Measurements from ENCODE around the gene SEC16B. TPM values are rescaled to one million over a fixed set of nuclear protein-coding genes. Genes with fewer than 3 reads are reported as not detected.
"Not testable (repeated sequence)": the region's sequence is repeated elsewhere in the genome, so short reads cannot be mapped to it uniquely, and the experiment has no call there.

The SEC16B gene
- total RNA-seq, 1 donor from 2014 or later: 0.64 TPM

DNA sequence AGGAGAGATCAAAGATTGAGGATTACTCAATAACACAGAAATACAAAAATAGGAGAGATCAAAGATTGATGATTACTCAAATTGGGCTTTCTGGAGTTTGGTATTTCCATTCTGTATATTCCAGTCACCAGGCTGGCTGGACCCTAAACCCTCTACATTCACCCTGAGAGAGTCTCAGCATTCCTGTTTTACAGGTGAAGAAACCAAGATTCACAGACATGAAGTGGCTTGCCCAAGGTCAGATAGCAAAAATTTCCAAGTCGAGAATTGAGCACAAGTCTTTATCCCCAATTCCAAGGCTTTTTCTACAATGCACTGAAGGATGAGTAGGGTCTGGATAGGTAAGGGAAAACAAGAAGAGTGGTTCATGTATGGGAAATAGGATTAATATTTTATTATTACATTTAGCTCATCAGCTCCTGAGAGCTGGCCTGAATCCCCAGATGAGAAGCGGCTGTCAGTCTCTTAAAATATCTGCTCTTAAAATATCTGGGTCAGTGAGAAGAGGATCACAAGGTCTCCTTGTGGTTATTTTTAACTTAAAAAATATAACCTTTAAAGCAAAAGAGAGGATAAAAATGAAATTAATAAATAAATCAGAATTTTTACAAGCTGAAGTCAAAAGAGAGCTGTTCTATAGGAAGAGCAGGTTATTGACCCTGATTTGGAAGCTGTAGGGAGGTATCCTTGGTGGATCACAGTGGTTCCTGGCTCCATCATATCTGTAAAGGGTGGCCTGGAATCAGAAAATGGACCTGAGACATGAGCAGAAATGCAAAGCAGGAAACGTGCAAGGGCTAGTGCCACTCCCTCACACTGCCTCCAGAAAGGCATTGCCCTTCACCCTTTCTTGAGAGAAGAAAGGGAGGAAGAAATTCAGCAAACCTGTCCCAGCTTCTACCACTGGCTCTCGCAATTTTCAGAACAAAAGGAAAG lies 29.1 kb upstream of the SEC16B start:
- peaks cover 30% of the 10 kb centered on the region for H3K27me3 Mint-ChIP-seq (ENCODE audit: unreplicated experiment)
- H3K27ac Mint-ChIP-seq (ENCODE audit: unreplicated experiment): no peak overlapping the region
- no peak for DNase-seq (ENCODE audit: extremely low spot score, unreplicated experiment)
- no peaks in the 10 kb centered on the region for H3K9me3 Mint-ChIP-seq (ENCODE audit: unreplicated experiment)
- TF ChIP-seq, protein P1, sequence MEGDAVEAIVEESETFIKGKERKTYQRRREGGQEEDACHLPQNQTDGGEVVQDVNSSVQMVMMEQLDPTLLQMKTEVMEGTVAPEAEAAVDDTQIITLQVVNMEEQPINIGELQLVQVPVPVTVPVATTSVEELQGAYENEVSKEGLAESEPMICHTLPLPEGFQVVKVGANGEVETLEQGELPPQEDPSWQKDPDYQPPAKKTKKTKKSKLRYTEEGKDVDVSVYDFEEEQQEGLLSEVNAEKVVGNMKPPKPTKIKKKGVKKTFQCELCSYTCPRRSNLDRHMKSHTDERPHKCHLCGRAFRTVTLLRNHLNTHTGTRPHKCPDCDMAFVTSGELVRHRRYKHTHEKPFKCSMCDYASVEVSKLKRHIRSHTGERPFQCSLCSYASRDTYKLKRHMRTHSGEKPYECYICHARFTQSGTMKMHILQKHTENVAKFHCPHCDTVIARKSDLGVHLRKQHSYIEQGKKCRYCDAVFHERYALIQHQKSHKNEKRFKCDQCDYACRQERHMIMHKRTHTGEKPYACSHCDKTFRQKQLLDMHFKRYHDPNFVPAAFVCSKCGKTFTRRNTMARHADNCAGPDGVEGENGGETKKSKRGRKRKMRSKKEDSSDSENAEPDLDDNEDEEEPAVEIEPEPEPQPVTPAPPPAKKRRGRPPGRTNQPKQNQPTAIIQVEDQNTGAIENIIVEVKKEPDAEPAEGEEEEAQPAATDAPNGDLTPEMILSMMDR (IDR thresholded peaks at IDR 0.05): no peak
- no peaks in the 10 kb centered on the region for H3K36me3 Mint-ChIP-seq (ENCODE audit: unreplicated experiment)
- H3K4me3 Mint-ChIP-seq (ENCODE audit: unreplicated experiment): no peak overlapping the region
- no peaks in the 10 kb centered on the region for H3K4me1 Mint-ChIP-seq (ENCODE audit: unreplicated experiment)

GRCh38 chr1:177996957-177997356 lies 27.1 kb upstream of the SEC16B start:
- Mint-ChIP-seq H3K4me1 (ENCODE audit: unreplicated experiment) (no peaks in the 10 kb centered on the region), H3K27ac (ENCODE audit: unreplicated experiment) (no peak overlapping the region), H3K36me3 (ENCODE audit: unreplicated experiment) (no peaks in the 10 kb centered on the region), H3K9me3 (ENCODE audit: unreplicated experiment) (no peaks in the 10 kb centered on the region), H3K4me3 (ENCODE audit: unreplicated experiment) (no peak overlapping the region), H3K27me3 (ENCODE audit: unreplicated experiment) (peaks cover 19% of the 10 kb centered on the region)
- TF ChIP-seq, protein P1 (IDR thresholded peaks at IDR 0.05): no peak
- DNase-seq (ENCODE audit: extremely low spot score, unreplicated experiment): no peak

DNA sequence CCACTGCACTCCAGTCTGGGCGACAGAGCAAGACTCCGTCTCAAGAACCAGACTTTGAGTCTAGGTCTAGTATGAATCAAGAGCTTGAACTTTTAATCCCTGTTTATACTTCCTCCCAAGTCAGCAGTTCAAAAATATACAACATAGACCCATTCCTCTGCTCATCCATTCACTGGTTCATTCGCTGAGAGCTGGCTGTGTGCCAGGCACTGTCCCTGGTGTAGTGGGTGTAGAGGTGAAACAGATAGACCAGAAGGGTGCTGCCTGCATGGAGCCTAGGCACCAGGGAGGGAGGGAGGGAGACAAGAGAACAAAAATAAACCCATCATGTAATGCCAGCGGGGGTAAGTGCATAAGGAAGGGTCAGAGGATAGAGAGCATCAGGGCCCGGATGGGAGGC lies 25.5 kb upstream of the SEC16B start:
- H3K9me3 Mint-ChIP-seq (ENCODE audit: unreplicated experiment): no peaks in the 10 kb centered on the region
- no peak for DNase-seq (ENCODE audit: extremely low spot score, unreplicated experiment)
- no peaks in the 10 kb centered on the region for H3K4me1 Mint-ChIP-seq (ENCODE audit: unreplicated experiment)
- H3K4me3 Mint-ChIP-seq (ENCODE audit: unreplicated experiment): no peak overlapping the region
- H3K27ac Mint-ChIP-seq (ENCODE audit: unreplicated experiment): no peak overlapping the region
- TF ChIP-seq, protein P1 (IDR thresholded peaks at IDR 0.05): no peak
- H3K27me3 Mint-ChIP-seq (ENCODE audit: unreplicated experiment): peaks cover 9% of the 10 kb centered on the region
- no peaks in the 10 kb centered on the region for H3K36me3 Mint-ChIP-seq (ENCODE audit: unreplicated experiment)

DNA sequence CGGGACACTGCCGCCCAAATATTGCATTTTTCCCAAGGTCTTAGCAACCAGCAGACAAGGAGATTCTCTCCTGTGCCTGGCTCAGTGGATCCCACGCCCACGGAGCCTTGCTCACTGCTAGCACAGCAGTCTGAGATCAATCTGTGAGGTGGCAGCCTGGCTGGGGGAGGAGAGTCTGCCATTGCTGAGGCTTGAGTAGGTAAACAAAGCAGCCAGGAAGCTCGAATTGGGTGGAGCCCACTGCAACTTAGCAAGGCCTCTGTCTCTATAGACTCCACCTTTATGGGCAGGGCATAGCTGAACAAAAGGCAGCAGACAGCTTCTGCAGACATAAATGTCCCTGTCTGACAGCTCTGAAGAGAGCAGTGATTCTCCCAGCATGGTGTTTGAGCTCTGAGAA lies 16.4 kb upstream of the SEC16B start:
- H3K4me3 Mint-ChIP-seq (ENCODE audit: unreplicated experiment); H3K36me3 Mint-ChIP-seq (ENCODE audit: unreplicated experiment); H3K27ac Mint-ChIP-seq (ENCODE audit: unreplicated experiment); DNase-seq (ENCODE audit: extremely low spot score, unreplicated experiment): not testable (repeated sequence)
- peaks cover 25% of the 10 kb centered on the region for H3K27me3 Mint-ChIP-seq (ENCODE audit: unreplicated experiment)
- H3K4me1 Mint-ChIP-seq (ENCODE audit: unreplicated experiment): peaks cover 11% of the 10 kb centered on the region
- H3K9me3 Mint-ChIP-seq (ENCODE audit: unreplicated experiment): peaks cover 11% of the 10 kb centered on the region

DNA sequence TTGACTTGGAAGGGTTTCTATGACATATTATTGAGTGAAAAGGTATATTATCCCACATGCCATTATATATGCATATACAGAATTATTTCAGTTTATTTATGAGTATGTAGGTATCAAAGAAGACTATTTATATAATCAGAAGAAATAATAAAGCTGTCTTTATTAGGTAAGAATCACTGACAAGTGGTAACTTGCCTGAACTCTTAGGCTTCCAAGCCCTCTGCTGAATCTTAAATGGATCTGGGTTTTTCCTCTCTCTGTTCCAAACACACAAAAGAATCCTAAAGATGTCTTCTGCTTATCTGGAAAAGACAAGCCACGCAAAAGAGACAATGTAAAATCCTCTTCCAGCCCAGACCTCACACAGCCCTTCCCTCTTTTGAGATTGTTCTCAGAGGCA lies 14.9 kb upstream of the SEC16B start:
- no peak overlapping the region for H3K4me3 Mint-ChIP-seq (ENCODE audit: unreplicated experiment)
- peaks cover 3% of the 10 kb centered on the region for H3K36me3 Mint-ChIP-seq (ENCODE audit: unreplicated experiment)
- TF ChIP-seq, protein P1 (IDR thresholded peaks at IDR 0.05): no peak
- peaks cover 22% of the 10 kb centered on the region for H3K27me3 Mint-ChIP-seq (ENCODE audit: unreplicated experiment)
- peaks cover 5% of the 10 kb centered on the region for H3K9me3 Mint-ChIP-seq (ENCODE audit: unreplicated experiment)
- H3K4me1 Mint-ChIP-seq (ENCODE audit: unreplicated experiment): peaks cover 11% of the 10 kb centered on the region
- no peak for DNase-seq (ENCODE audit: extremely low spot score, unreplicated experiment)
- no peak overlapping the region for H3K27ac Mint-ChIP-seq (ENCODE audit: unreplicated experiment)
